Activated naive CD4-positive, alpha-beta T cell treated with anti-CD3 and anti-CD28 coated beads for 36 hours (primary cell): ENCODE measurements around the gene RMRP. TPM values are rescaled to one million over a fixed set of nuclear protein-coding genes. Genes with fewer than 3 reads are reported as not detected.

Source experiments
- CTCF ChIA-PET: fragments of 350-600 bp; sonication (Branson Sonifier 250); formaldehyde crosslinking; loops from one replicate; lab custom pipeline; 2021; ENCODE audit warnings: antibody characterized with exemption; lab: Charles Lee
- DNase-seq: peaks from one replicate; pipeline ENCODE4 v3.0.0-alpha.2; 2020
- H3K27ac Mint-ChIP-seq: one replicate; pipeline ENCODE4 v1.8.0; 2021; ENCODE audit warnings: mild to moderate bottlenecking, mixed read lengths
- H3K27me3 Mint-ChIP-seq: one replicate; pipeline ENCODE4 v1.8.0; 2021; ENCODE audit warnings: low read depth, mixed read lengths
- H3K36me3 Mint-ChIP-seq: one replicate; pipeline ENCODE4 v1.8.0; 2021; ENCODE audit warnings: low read depth, mixed read lengths
- H3K4me1 Mint-ChIP-seq: one replicate; pipeline ENCODE4 v1.8.0; 2021; ENCODE audit warnings: low read depth, mixed read lengths
- H3K4me3 Mint-ChIP-seq: one replicate; pipeline ENCODE4 v1.8.0; 2021; ENCODE audit warnings: mild to moderate bottlenecking, moderate library complexity, mixed read lengths
- H3K9me3 Mint-ChIP-seq: one replicate; pipeline ENCODE4 v1.8.0; 2021; ENCODE audit warnings: mixed read lengths
- intact Hi-C: fragments of 100-400 bp; cut with micrococcal nuclease; formaldehyde crosslinking; loops from one replicate; pipeline ENCODE4 v1.15.1; 2023
- total RNA-seq, 2 experiments: library from RNA; stranded (reverse); gene quantifications; one replicate each; pipeline ENCODE4 v1.2.3, GENCODE V29; 2021

The RMRP gene
- total RNA-seq, 2 experiments from 2014 or later = 7,381 to 12,571 TPM

GRCh38 chr9:35675732-35676392 is 18.0 kb upstream of the RMRP start:
- CTCF ChIA-PET = interaction anchor here (0.7 to 10.2 kb wide), 5 partner anchors 15 to 434 kb away, joined by 3 to 86 read pairs (median 5); partner anchors contain the start of genes CCDC107 and RMRP
- H3K9me3 Mint-ChIP-seq = no peaks in the 10 kb centered on the region
- peak overlapping the region; percentile 68 for H3K4me3 Mint-ChIP-seq
- H3K27me3 Mint-ChIP-seq = peaks cover 7% of the 10 kb centered on the region
- peaks cover 11% of the 10 kb centered on the region for H3K4me1 Mint-ChIP-seq
- peak; percentile 72 for DNase-seq
- H3K27ac Mint-ChIP-seq = no peak overlapping the region
- H3K36me3 Mint-ChIP-seq = no peaks in the 10 kb centered on the region
- intact Hi-C loops = no loop called here

- Mint-ChIP-seq H3K27me3 (peaks cover 7% of the 10 kb centered on the region), H3K36me3 (no peaks in the 10 kb centered on the region), H3K4me3 (peak overlapping the region; percentile 68), H3K4me1 (peaks cover 11% of the 10 kb centered on the region), H3K27ac (no peak overlapping the region), H3K9me3 (no peaks in the 10 kb centered on the region)
- CTCF ChIA-PET = interaction anchor here (1.1 to 10.2 kb wide), 4 partner anchors 14 to 29 kb away, joined by 5 to 86 read pairs (median 5); partner anchors contain the start of genes CCDC107 and RMRP
- no peak for DNase-seq
- intact Hi-C loops = no loop called here
Observed at GRCh38 chr9:35675204-35675603, 17.4 kb upstream of the RMRP start.

- Mint-ChIP-seq H3K27ac (no peak overlapping the region), H3K36me3 (no peaks in the 10 kb centered on the region), H3K4me1 (peaks cover 11% of the 10 kb centered on the region), H3K27me3 (peaks cover 7% of the 10 kb centered on the region), H3K4me3 (no peak overlapping the region), H3K9me3 (no peaks in the 10 kb centered on the region)
- intact Hi-C loops = no loop called here
- DNase-seq = no peak
- CTCF ChIA-PET = interaction anchor here (10.2 kb wide), 1 partner anchor 20 kb away, joined by 86 read pairs; no protein-coding TSS in a partner anchor
Observed at GRCh38 chr9:35674025-35674361, 16.2 kb upstream of the RMRP start.

GRCh38 chr9:35673132-35674024 is 15.6 kb upstream of the RMRP start, which contains the start of gene CA9:
Gene CA9, plus strand, starts transcription at chr9:35673928. Its CDS starts 32 bp downstream, at chr9:35673960.
- Mint-ChIP-seq H3K4me3 (peak within 1 kb of the TSS; percentile 20), H3K9me3 (no peaks in the 10 kb centered on the region), H3K27me3 (peaks cover 7% of the 10 kb centered on the region), H3K27ac (no peak within 1 kb of the TSS), H3K4me1 (peaks cover 11% of the 10 kb centered on the region), H3K36me3 (no peaks in the 10 kb centered on the region)
- intact Hi-C loops = no loop called here
- no peak for DNase-seq
- CTCF ChIA-PET = interaction anchor here (1.0 to 10.2 kb wide), 3 partner anchors 9 to 21 kb away, joined by 3 to 86 read pairs (median 6); partner anchors contain the start of gene ARHGEF39

- no peak overlapping the region for H3K4me3 Mint-ChIP-seq
Observed at GRCh38 chr9:35669331-35670145, 11.7 kb upstream of the RMRP start.

GRCh38 chr9:35667939-35668338 is 10.1 kb upstream of the RMRP start:
- no peak overlapping the region for H3K27ac Mint-ChIP-seq
- peaks cover 5% of the 10 kb centered on the region for H3K36me3 Mint-ChIP-seq
- H3K4me1 Mint-ChIP-seq = peaks cover 20% of the 10 kb centered on the region
- CTCF ChIA-PET = interaction anchor here (0.5 to 4.7 kb wide), 2 partner anchors 29 to 67 kb away, joined by 3 to 42 read pairs; no protein-coding TSS in a partner anchor
- H3K27me3 Mint-ChIP-seq = no peaks in the 10 kb centered on the region
- H3K9me3 Mint-ChIP-seq = no peaks in the 10 kb centered on the region
- DNase-seq = no peak
- H3K4me3 Mint-ChIP-seq = no peak overlapping the region
- intact Hi-C loops = no loop called here

More at GRCh38 chr9:35669331-35670145, 11.7 kb upstream of the RMRP start:
- Mint-ChIP-seq H3K9me3 (no peaks in the 10 kb centered on the region), H3K4me1 (peaks cover 9% of the 10 kb centered on the region), H3K27me3 (peaks cover 2% of the 10 kb centered on the region), H3K27ac (no peak overlapping the region), H3K36me3 (no peaks in the 10 kb centered on the region)
- CTCF ChIA-PET = interaction anchor here (0.9 to 10.2 kb wide), 4 partner anchors 9 to 61 kb away, joined by 3 to 86 read pairs (median 6); partner anchors contain the start of genes CCDC107 and RMRP
- intact Hi-C loops = no loop called here
- DNase-seq = no peak

GRCh38 chr9:35666549-35666948 is 8.7 kb upstream of the RMRP start:
- Mint-ChIP-seq H3K4me1 (peaks cover 34% of the 10 kb centered on the region), H3K36me3 (peaks cover 19% of the 10 kb centered on the region), H3K27ac (no peak overlapping the region), H3K27me3 (no peaks in the 10 kb centered on the region), H3K4me3 (no peak overlapping the region), H3K9me3 (no peaks in the 10 kb centered on the region)
- DNase-seq = no peak
- intact Hi-C loops = no loop called here
- CTCF ChIA-PET = interaction anchor here (2.2 to 5.2 kb wide), 3 partner anchors 30 to 64 kb away, joined by 9 to 42 read pairs (median 35); partner anchors contain the start of genes CREB3 and TLN1

- CTCF ChIA-PET = interaction anchor here (1.2 to 11.0 kb wide), 5 partner anchors 18 to 64 kb away, joined by 5 to 149 read pairs (median 35); partner anchors contain the start of genes CREB3, SIT1 and TLN1
- no peak for DNase-seq
- no peak overlapping the region for H3K27ac Mint-ChIP-seq
- H3K36me3 Mint-ChIP-seq = peaks cover 22% of the 10 kb centered on the region
- H3K9me3 Mint-ChIP-seq = no peaks in the 10 kb centered on the region
- no peaks in the 10 kb centered on the region for H3K27me3 Mint-ChIP-seq
- H3K4me1 Mint-ChIP-seq = peaks cover 37% of the 10 kb centered on the region
- peak overlapping the region; percentile 82 for H3K4me3 Mint-ChIP-seq
- intact Hi-C loops = no loop called here
Observed at GRCh38 chr9:35666045-35666444, 8.2 kb upstream of the RMRP start.

GRCh38 chr9:35665471-35665818 is 7.6 kb upstream of the RMRP start:
- intact Hi-C loops = loop anchor here (2.0 kb wide), 1 partner anchor 25 kb away; no protein-coding TSS in a partner anchor
- H3K9me3 Mint-ChIP-seq = no peaks in the 10 kb centered on the region

GRCh38 chr9:35664531-35665470 is 7.0 kb upstream of the RMRP start, which contains the start of gene ARHGEF39:
Gene ARHGEF39, minus strand, starts transcription at chr9:35665195. Its CDS starts 26 bp downstream, at chr9:35665169.
- Mint-ChIP-seq H3K4me1 (peaks cover 49% of the 10 kb centered on the region), H3K27ac (peak within 1 kb of the TSS; percentile 67), H3K27me3 (no peaks in the 10 kb centered on the region), H3K9me3 (no peaks in the 10 kb centered on the region), H3K36me3 (peaks cover 34% of the 10 kb centered on the region), H3K4me3 (peak within 1 kb of the TSS; percentile 82)
- DNase-seq = peak; percentile 87
- intact Hi-C loops = loop anchor here (2.0 kb wide), 1 partner anchor 26 kb away; no protein-coding TSS in a partner anchor
- CTCF ChIA-PET = interaction anchor here (0.6 to 11.0 kb wide), 10 partner anchors 8 to 162 kb away, joined by 3 to 149 read pairs (median 6); partner anchors contain the start of genes CA9, CD72, CREB3 and SIT1

More at GRCh38 chr9:35665471-35665818, 7.6 kb upstream of the RMRP start:
- Mint-ChIP-seq H3K36me3 (peaks cover 28% of the 10 kb centered on the region), H3K27me3 (no peaks in the 10 kb centered on the region), H3K4me1 (peaks cover 43% of the 10 kb centered on the region), H3K4me3 (peak overlapping the region; percentile 82), H3K27ac (peak overlapping the region; percentile 67)
- CTCF ChIA-PET = interaction anchor here (1.2 to 11.0 kb wide), 8 partner anchors 8 to 65 kb away, joined by 5 to 149 read pairs (median 8); partner anchors contain the start of genes CA9, CD72, CREB3 and SIT1
- no peak for DNase-seq
